Endothelial cell of umbilical vein (primary cell): ENCODE results near the gene CCBE1. TPM values are rescaled to one million over a fixed set of nuclear protein-coding genes. Genes with fewer than 3 reads are reported as not detected.
"Not testable (repeated sequence)": the region's sequence is repeated elsewhere in the genome, so short reads cannot be mapped to it uniquely, and the experiment has no call there.

Experiments used
- BruUV-seq: library from RNA; stranded (reverse); fragments of 400-500 nt; replicated peaks from 2 replicates; lab custom pipeline; 2021; lab: Mats Ljungman, UMichigan
- CTCF ChIA-PET: fragments of 300-600, 350-600 bp; sonication (Branson Sonifier 250); formaldehyde crosslinking; loops from one replicate; lab custom pipeline; 2021; ENCODE audit warnings: antibody characterized with exemption, inconsistent platforms; lab: Charles Lee
- POLR2A ChIA-PET: fragments of 300-600, 350-600 bp; sonication (Branson Sonifier 250); formaldehyde crosslinking; loops from one replicate; lab custom pipeline; 2021; ENCODE audit warnings: antibody characterized with exemption, inconsistent platforms; lab: Charles Lee
- DNase-seq: peaks from one replicate; pipeline ENCODE4 v3.0.0-alpha.2; 2011; ENCODE audit warnings: low read depth, low spot score
- FAIRE-seq: peaks from 2 replicates; lab custom pipeline; 2011; peaks lifted over from hg19 to GRCh38; lab: Jason Lieb, UNC
- H2AFZ ChIP-seq: 2 replicates; pipeline ENCODE4 v1.6.0; 2012; ENCODE audit warnings: low read depth, low read length, control low read depth, inconsistent platforms
- H3K27ac ChIP-seq: 2 replicates; pipeline ENCODE4 v1.5.1; 2011; ENCODE audit warnings: low read depth, mild to moderate bottlenecking, control low read depth, low read length, moderate library complexity; ENCODE audit not compliant: insufficient read depth
- H3K27me3 ChIP-seq, 2 experiments: 2 replicates each; pipeline versions ENCODE4 v1.6.0 to v1.6.1; 2011; ENCODE audit warnings: low read length in 2 of 2, mixed read lengths in 1 of 2; ENCODE audit not compliant: control insufficient read depth in 2 of 2, insufficient read depth in 2 of 2
- H3K36me3 ChIP-seq, 2 experiments: 2 replicates in 1 of 2; 3 replicates in 1 of 2; pipeline ENCODE4 v1.5.1; 2011; ENCODE audit warnings: low read length in 2 of 2, mild to moderate bottlenecking in 1 of 2, moderate library complexity in 1 of 2; ENCODE audit not compliant: control insufficient read depth in 2 of 2, insufficient read depth in 2 of 2; ENCODE audit errors: extremely low read depth in 1 of 2
- H3K4me1 ChIP-seq: 3 replicates; pipeline ENCODE4 v1.5.1; 2011; ENCODE audit warnings: mild to moderate bottlenecking, low read length; ENCODE audit not compliant: control insufficient read depth, insufficient read depth; ENCODE audit errors: extremely low read depth
- H3K4me2 ChIP-seq: 2 replicates; pipeline ENCODE4 v1.6.1; 2011; ENCODE audit warnings: low read length, control low read depth, mixed read lengths; ENCODE audit not compliant: insufficient read depth
- H3K4me3 ChIP-seq, 3 experiments: fragments of 200-600 bp in 1 of 3; sonication (generic), shearing (Covaris generic) in 1 of 3; replicated peaks in 1 of 3; 2 replicates each; pipeline ENCODE4 v1.5.1; 2011 to 2016; ENCODE audit warnings: control low read depth in 3 of 3, low read length in 3 of 3, mild to moderate bottlenecking in 2 of 3, inconsistent platforms in 1 of 3, low read depth in 1 of 3, moderate library complexity in 1 of 3; ENCODE audit not compliant: insufficient read depth in 1 of 3
- H3K79me2 ChIP-seq: 2 replicates; pipeline ENCODE4 v1.6.0; 2012; ENCODE audit warnings: low read length, inconsistent platforms; ENCODE audit not compliant: control insufficient read depth, insufficient read depth
- H3K9ac ChIP-seq: replicated peaks from 2 replicates; pipeline ENCODE3; 2011; ENCODE audit warnings: low read length, control low read depth; ENCODE audit not compliant: insufficient read depth; ENCODE audit errors: extremely low read depth
- H3K9me1 ChIP-seq: replicated peaks from 3 replicates; pipeline ENCODE4 v1.6.0; 2011; ENCODE audit warnings: mild to moderate bottlenecking, low read length; ENCODE audit not compliant: control insufficient read depth, insufficient read depth; ENCODE audit errors: extremely low read depth
- H3K9me3 ChIP-seq: replicated peaks from 2 replicates; pipeline ENCODE4 v1.5.1; 2012; ENCODE audit warnings: low read length, inconsistent platforms; ENCODE audit not compliant: control insufficient read depth, insufficient read depth
- H4K20me1 ChIP-seq: replicated peaks from 2 replicates; pipeline ENCODE3; 2011; ENCODE audit warnings: mild to moderate bottlenecking, low read length; ENCODE audit not compliant: control insufficient read depth, insufficient read depth; ENCODE audit errors: extremely low read depth
- EZH2 ChIP-seq: IDR thresholded peaks from 2 replicates; pipeline ENCODE4 v1.6.1; 2012; ENCODE audit warnings: borderline replicate concordance, low read depth, mild to moderate bottlenecking, moderate library complexity, low read length, inconsistent platforms; ENCODE audit not compliant: severe bottlenecking
- FOS ChIP-seq: IDR thresholded peaks from 2 replicates; pipeline ENCODE4 v1.6.1; 2011; ENCODE audit warnings: mild to moderate bottlenecking, low read length, moderate library complexity, borderline replicate concordance; ENCODE audit not compliant: insufficient read depth
- GATA2 ChIP-seq: IDR thresholded peaks from 2 replicates; pipeline ENCODE4 v1.7.0; 2011; ENCODE audit warnings: low read depth, mild to moderate bottlenecking, moderate library complexity, mixed read lengths, low read length; ENCODE audit not compliant: insufficient read length, insufficient read depth
- JUN ChIP-seq: IDR thresholded peaks from 2 replicates; pipeline ENCODE4 v1.6.1; 2011; ENCODE audit warnings: borderline replicate concordance, low read depth; ENCODE audit not compliant: insufficient read length, insufficient read depth
- MYC ChIP-seq: IDR thresholded peaks from one replicate; pipeline ENCODE4 v1.6.1; 2011; ENCODE audit warnings: mild to moderate bottlenecking, low read depth, low read length
- POLR2A ChIP-seq: IDR thresholded peaks from 2 replicates; pipeline ENCODE4 v1.6.1; 2012; ENCODE audit warnings: low read depth, mild to moderate bottlenecking, control low read depth, low read length
- POLR2AphosphoS5 ChIP-seq: IDR thresholded peaks from 2 replicates; pipeline ENCODE4 v1.6.1; 2012; ENCODE audit warnings: low read depth, mild to moderate bottlenecking, control low read depth, low read length, moderate library complexity; ENCODE audit not compliant: insufficient read depth
- dilution Hi-C: fragments of 300-500 bp; cut with MboI; formaldehyde crosslinking; loops from one replicate; pipeline ENCODE4 v1.15.0; 2019; ENCODE audit warnings: low sequenced_read_pairs; ENCODE audit not compliant: extremely low pct_ligation_motif_present
- intact Hi-C: fragments of 100-400 bp; cut with micrococcal nuclease; formaldehyde crosslinking; loops from one replicate; pipeline ENCODE4 v1.10.0; 2022
- polyA plus RNA-seq, 4 experiments: library from polyadenylated mRNA; depleted of rRNA in 3 of 4; stranded (reverse) in 3 of 4; unstranded in 1 of 4; fragments of >200 nt; gene quantifications; 2 replicates each; pipeline versions ENCODE4 v1.2.1 to v1.2.3, GENCODE V29; 2011 to 2012; ENCODE audit warnings: missing spikeins in 1 of 4
- total RNA-seq: library from RNA; stranded (reverse); gene quantifications from 2 replicates; pipeline ENCODE4 v1.2.3, GENCODE V29; 2021
- TF ChIP-seq, protein P1 (sequence below), 2 donors: IDR thresholded peaks; 1 replicate in 1 of 2; 2 replicates in 1 of 2; pipeline ENCODE4 v1.5.1; 2011; ENCODE audit warnings: low read length in 2 of 2, mild to moderate bottlenecking in 2 of 2, moderate library complexity in 2 of 2, control low read depth in 1 of 2, inconsistent platforms in 1 of 2, low read depth in 1 of 2; ENCODE audit not compliant: insufficient read depth in 1 of 2; ENCODE audit errors: extremely low read depth in 1 of 2
- TF ChIP-seq, protein P2 (sequence below): IDR thresholded peaks from 2 replicates; pipeline ENCODE4 v1.6.1; 2011; ENCODE audit not compliant: insufficient read depth, insufficient read length

CCBE1 gene
- total and polyA plus RNA-seq, 2 donors (not counting 3 experiments of a cell fraction or from before 2014, with no cell fraction given): 0.04 TPM; not detected in 1

DNA sequence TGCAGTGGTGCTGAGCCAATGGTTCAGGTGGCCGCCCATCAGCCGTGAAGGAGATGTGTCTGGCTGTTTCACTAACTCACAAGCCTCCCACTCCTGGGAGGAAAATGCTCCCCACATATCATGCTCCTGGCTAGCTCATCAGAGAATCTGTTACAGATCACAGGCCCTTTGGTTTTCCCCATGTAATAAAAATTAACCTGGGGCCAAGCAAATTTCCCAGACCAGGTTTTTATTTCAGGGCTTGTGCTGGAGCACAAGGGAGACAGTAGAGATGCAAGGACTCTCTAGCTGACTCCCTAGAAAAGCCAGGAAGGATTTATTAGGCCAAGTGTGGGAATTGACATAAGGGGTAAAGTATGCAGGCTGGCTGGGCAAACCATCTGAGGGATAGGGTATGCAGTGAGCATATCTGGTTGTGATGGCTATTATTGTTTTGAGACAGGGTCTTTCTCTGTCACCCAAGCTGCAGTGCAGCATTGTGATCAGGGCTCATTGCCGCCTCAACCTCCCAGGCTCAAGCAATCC is 40.6 kb upstream of the CCBE1 start:
- no peak overlapping the region for H3K9ac ChIP-seq
- no peaks in the 10 kb centered on the region for H4K20me1 ChIP-seq
- FAIRE-seq (no peak), DNase-seq (no peak)
- no peak overlapping the region for H2AFZ ChIP-seq
- H3K27me3 ChIP-seq: no peaks in the 10 kb centered on the region
- no peaks in the 10 kb centered on the region for H3K9me3 ChIP-seq
- H3K4me2 ChIP-seq: no peak overlapping the region
- ChIA-PET CTCF (no interaction called here), POLR2A (no interaction called here)
- no peaks in the 10 kb centered on the region for H3K36me3 ChIP-seq
- no peaks in the 10 kb centered on the region for H3K9me1 ChIP-seq
- no peaks in the 10 kb centered on the region for H3K79me2 ChIP-seq
- BruUV-seq: no TSS peak
- H3K4me1 ChIP-seq: no peaks in the 10 kb centered on the region
- TF ChIP-seq MYC (no peak), POLR2A (no peak), EZH2 (no peak), POLR2AphosphoS5 (no peak), GATA2 (no peak), JUN (no peak), FOS (no peak)
- TF ChIP-seq, protein P1, sequence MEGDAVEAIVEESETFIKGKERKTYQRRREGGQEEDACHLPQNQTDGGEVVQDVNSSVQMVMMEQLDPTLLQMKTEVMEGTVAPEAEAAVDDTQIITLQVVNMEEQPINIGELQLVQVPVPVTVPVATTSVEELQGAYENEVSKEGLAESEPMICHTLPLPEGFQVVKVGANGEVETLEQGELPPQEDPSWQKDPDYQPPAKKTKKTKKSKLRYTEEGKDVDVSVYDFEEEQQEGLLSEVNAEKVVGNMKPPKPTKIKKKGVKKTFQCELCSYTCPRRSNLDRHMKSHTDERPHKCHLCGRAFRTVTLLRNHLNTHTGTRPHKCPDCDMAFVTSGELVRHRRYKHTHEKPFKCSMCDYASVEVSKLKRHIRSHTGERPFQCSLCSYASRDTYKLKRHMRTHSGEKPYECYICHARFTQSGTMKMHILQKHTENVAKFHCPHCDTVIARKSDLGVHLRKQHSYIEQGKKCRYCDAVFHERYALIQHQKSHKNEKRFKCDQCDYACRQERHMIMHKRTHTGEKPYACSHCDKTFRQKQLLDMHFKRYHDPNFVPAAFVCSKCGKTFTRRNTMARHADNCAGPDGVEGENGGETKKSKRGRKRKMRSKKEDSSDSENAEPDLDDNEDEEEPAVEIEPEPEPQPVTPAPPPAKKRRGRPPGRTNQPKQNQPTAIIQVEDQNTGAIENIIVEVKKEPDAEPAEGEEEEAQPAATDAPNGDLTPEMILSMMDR (IDR thresholded peaks at IDR 0.05; ENCODE audit: extremely low read depth in 1 of 2, insufficient read depth in 1 of 2, low read depth in 1 of 2, low read length in 2 of 2): no peak
- TF ChIP-seq, protein P2, sequence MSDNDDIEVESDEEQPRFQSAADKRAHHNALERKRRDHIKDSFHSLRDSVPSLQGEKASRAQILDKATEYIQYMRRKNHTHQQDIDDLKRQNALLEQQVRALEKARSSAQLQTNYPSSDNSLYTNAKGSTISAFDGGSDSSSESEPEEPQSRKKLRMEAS: no peak
- dilution Hi-C loops: no loop called here
- no peak overlapping the region for H3K4me3 ChIP-seq
- H3K27ac ChIP-seq: no peak overlapping the region
- intact Hi-C loops: no loop called here

GRCh38 chr18:59737335-59737734 is 40.1 kb upstream of the CCBE1 start:
- POLR2A ChIA-PET, dilution Hi-C loops, H3K27me3 ChIP-seq, H3K36me3 ChIP-seq, H3K79me2 ChIP-seq, intact Hi-C loops, BruUV-seq, H3K9me1 ChIP-seq, DNase-seq, H3K4me1 ChIP-seq, H3K9ac ChIP-seq, H3K9me3 ChIP-seq, H3K4me2 ChIP-seq, FAIRE-seq, H2AFZ ChIP-seq, H4K20me1 ChIP-seq, H3K27ac ChIP-seq, H3K4me3 ChIP-seq: not testable (repeated sequence)
- CTCF ChIA-PET: interaction anchor here (2.2 kb wide), 1 partner anchor 40 kb away, joined by 5 read pairs; the partner anchor contains the start of gene CCBE1
